Myocyte (in vitro differentiated cells): Measurements from ENCODE around the gene DNAH1. TPM values are rescaled to one million over a fixed set of nuclear protein-coding genes. Genes with fewer than 3 reads are reported as not detected.

Source experiments
- DNase-seq: peaks from one replicate; pipeline ENCODE4 v3.0.0-alpha.2; 2012; ENCODE audit warnings: low read depth
- total RNA-seq: library from RNA; depleted of rRNA; stranded (reverse); fragments of >200 nt; gene quantifications from 2 replicates; pipeline ENCODE4 v1.2.3, GENCODE V29; 2014

DNAH1 gene
- total RNA-seq, 1 donor from 2014 or later = 1.9 TPM

DNA sequence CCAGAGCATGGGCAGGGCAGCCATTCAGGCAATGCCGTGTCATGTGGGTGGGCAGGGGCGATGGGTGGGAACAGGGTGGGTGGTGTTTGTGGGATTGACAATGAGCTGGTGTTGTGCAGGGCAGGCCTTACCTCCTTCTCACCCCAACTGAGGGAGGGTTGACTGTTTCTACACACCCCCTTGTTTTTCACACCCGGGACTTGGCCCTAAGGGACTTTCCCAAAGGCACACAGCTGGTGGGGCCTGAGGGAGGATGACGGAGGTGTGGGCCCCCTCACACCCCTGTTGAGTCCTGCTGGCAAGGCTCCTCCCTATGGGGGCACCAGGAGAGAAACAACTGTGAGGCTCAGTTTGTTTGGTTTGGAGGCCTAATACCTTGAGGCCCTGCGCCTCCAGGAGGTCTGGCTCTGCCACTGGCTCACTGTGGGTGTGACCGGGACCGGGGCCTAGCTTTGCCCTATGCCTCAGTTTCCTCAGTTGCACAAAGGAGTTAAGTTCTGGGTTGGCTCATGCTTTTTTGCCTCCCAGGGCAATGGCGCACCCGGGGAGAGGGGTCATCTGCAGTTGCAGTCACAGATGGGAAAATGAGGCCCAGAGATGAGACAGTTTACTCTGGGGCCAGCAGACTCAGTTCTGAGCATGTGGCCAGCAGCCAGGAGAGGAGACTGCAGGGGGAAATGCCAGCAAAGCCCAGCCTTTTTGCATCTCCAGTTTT lies 5.1 kb upstream of the DNAH1 start:
- no peak for DNase-seq

DNA sequence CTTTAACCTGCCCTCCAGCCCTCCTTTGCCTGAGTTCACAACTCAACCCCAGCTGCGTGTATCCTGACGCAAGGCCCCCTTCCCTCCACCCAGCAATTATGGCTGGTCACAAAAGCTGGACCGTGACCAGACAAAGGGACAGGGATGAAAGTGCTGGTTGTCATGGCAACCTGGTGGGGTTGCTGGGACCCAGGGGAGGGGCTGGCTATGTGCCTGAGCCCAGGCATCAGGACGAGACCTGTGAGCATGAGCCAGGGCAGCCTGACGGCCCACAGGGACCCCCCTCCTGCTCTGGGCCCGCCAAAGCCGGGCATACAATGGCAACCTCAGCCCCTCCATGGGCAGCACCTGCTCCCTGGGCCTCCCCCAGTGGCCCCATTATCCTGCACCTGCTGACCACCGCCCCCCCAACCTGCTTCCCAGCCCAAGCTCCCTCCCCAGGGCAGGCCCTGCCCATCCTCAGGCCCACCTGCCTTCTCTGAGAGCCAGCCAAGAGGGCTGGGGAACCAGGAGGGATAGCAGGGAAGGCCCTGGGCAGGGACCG lies 4.5 kb upstream of the DNAH1 start:
- DNase-seq = no peak

DNA sequence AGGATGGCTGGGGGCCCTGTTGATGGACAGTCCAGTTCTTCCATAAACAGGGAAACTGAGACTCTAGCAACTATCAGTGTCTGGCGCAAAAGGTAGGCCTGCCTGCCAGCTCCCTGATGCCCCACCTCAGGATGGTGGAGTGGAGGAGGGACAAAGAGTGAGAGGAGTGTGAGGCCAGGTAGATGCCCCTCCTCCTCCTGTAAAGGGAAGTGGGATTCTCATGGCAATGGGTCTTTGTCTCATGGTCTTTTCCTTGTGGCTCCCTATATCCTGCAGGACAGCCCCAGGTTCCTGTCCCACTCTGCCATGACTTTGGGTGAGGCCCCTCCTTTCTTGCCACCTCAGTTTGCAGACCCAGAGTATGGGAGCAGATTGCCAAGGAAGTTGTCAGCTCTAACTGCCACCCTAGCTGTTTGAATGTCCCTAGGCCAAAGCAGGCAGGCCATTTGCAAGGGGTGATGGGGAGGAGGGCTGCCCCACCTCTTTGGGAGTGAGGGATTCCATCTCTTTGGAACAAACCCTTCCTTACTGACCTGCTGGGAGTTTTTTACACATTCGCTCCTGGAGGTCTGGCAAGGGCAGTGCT lies 2.8 kb upstream of the DNAH1 start:
- no peak for DNase-seq

DNA sequence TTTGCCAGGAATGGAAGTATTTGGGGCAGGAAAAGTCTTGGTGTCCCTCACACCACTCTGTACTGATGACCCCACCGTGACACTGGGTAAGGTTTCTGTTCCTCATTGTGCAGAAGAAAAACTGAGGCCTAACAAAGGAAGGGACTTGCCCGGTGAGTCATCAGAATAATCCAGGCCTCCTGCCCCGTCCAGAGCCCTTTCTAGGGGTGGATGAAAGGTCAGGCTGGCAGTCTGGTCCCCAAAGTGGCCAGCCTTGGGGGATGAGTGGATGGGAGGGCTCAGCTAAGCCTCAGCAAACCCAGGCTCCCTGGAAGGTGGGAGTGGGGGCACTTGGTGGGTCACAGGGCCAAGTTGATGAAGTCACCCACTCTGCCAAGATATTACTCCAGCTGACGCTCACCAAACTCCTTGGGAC lies 2.3 kb upstream of the DNAH1 start:
- DNase-seq = peak; percentile 52

DNA sequence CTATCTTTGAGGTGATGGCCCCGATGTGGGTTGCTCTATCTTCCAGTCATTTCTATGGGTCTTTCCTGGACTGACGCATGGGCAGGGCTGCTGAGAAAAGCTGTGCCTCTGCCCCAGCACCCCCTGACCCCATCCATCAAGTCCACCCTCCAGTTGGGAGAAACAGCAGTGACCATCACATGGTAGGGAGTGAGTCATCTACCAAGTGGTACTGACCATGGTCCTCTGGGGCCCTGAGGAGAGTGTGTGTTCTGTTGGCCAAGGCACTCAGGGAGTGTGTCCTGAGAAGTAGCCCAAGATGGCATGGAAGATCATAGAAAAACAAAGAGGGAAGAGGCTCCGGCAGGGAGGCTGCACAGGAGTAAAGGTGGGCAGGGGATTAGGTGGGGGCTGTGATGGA lies 1.6 kb upstream of the DNAH1 start:
- peak; percentile 67 for DNase-seq

DNA sequence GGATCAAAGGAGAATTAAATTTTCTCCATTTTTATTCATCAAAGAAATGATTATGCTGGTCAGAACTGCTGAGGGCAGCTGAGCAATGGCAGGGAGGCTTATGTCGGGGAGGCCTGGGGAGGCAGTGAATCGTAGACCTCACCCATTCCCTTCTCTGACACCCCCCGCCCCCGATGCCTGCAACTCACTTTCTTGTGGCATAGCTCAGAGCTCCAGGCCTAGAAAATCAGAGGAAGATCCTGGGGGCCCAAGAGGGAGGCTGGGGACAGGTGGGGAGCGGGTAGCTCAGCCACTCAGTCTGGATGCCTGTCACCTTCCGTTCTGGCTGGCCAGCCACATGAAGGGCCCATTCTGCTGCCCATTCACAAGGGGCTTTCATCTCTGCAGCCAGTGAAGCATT lies 1.1 kb upstream of the DNAH1 start:
- no peak for DNase-seq

DNA sequence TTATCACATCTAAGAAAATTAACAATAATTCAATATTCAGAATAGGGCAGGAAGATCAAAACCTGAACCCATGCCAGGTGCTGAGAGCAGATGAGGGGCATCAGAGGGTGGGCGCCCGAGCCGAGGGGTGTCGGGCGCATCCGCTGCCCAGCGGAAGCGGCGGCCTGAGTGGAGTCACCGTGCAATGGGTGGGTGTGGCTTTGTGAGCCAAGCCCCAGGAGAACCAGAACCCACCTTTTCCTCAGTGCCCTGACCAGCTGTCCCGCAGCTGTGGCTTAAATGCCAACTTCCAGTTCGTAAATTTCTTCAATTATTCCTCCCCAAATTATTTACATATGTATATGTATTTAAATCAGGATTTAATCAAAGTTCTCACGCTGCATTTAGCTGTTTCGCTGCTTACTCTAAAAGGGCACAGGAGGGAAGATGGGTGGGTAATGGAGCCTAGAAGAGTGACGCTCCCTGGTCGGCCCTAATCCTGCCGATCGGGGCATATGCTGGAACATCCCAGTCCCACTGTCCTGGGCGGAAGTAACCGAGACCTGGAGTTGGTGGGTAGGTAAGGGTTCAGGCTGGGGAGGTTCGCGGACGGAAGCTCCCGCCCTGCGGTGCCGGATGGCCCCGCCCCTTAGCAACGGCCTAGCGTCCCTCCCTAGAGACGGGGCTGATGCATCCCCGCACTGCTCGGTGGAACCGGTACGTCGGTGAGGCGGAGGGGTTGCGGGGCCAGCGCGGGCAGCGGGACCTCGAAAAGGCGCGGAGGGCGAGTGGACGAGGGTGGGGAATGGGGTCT lies 1.3 kb downstream of the DNAH1 start:
- no peak for DNase-seq

DNA sequence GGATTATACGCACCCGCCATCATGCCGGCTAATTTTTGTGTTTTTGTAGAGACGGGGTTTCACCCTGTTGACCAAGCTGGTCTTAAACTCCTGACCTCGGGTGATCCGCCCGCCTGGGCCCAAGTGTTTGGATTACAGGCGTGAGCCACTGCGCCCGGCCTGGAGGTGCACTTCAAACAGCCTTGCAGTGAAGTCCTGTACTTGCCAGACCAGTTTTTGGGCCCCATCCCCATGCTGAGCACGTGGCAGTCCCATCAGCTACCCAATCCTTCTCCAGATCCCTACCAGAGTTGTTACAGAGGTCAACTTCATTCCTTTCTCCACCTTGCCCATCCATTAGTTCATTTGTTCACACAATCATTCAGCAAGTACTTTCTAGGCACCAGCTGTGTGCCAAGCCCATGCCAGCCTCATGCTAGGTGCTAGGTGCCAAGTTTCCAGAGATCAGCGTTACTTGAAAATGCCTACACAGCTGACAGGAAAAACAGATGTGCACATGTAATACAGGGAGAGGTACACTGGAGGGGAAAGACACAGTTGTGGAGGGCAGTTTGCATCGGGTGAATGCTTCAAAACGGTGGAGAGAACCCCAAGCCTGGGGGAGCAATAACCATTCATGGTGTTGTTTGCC lies 2.2 kb downstream of the DNAH1 start:
- DNase-seq = no peak

DNA sequence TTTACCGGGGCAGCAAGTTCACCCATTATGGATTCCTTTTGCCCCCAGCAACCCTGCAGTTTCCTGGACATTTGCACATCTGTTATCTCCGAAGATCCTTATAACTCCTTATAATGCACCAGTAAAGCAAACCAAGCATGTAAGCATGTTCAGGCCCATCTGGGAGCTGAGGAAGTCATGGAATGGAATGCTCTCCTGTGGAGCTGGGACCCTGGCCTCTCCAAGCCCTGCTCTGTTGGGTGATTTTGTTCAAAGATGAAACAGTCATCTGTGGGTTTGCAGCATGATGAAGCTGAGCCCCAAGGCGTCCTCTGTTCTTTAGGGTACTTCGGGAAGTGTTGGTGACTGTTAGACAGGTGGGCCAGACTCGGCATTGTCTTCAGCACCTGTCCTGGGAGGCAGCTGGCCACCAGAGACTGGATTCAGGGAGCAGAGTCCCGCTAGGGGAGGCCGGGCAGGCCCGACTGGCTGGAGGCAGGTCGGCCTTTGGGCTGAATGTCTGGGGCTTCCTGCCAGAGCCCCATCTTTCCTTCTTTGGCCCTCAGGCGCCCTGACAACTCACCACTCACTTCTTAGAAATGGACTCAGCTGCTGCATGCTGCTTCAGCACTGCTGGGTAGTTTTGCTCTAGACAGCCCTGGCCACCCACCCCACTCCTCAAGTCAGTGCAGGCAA lies 3.9 kb downstream of the DNAH1 start:
- DNase-seq = no peak

DNA sequence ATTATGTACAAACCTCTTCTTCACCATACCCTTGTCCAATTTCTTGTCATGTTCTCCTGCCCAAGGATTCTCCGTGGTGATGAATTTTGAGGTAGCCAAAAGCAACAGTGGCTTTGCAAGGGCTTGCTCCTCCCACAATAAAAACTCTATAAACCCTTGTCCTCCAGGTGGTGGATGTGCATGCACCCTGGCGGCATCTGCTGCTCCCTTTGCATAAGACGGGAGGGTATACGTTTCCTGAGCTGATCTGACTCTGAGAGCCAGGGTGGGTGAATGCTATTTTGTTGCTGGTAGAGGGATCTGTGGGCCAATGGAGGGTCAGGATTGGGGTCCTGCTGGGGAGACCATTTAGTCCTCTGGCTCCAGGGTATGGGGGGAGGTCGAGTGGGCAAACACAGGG lies 5.4 kb downstream of the DNAH1 start:
- no peak for DNase-seq

DNA sequence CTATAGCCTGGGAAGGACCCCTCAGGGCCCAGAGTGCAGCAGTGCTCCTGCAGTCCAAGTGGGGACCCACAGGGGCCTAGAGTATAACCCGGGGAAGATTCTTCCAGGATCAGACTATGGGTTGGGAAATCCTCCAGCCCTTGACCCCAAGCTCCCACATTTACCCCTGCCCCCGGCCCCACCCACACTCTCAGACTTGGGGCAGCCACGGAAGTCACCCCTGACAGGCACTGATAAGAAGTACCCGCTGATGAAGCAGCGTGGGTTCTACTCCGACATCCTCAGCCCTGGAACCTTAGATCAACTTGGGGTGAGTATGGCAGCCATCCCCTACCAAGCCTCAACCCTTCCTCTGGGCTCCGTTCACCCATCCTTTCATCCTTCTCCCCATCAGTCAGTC lies 6.3 kb downstream of the DNAH1 start:
- DNase-seq = no peak

DNA sequence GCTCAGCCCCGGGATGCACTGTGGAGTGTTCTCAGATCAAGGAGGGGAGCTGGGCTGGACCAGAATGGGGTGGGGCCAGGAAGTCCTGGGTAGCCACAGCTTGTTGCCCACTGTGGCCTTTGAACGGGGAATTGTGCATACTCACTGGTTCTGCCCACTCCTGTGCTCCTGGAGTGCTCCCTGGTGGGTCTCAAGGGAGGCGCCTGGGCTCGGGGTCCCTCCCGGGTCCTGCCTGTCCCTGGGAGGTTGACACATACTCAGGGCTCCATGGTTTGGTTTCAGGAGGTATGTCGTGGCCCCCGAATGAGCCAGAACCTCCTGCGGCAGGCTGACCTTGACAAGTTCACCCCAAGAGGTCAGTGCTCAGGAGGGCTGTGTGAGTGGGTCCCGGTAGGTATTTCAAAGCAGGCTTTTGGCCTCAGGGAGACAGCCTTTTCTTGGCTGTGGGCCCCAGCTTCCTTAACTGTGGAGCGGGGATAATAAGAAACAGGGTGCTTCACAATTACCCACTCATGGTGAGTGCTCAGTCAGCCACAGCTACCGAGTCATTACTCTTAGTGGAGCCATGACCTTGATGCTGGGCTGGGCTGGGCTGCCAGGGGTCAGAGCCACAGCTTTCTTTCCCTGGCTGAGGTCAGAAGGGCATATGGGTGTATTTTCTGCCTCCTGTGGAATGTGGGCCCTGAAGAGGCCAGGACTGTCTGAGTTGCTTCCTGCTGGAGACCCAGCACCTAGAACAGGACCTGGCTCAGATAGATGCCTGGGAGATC lies 7.6 kb downstream of the DNAH1 start:
- no peak for DNase-seq

DNA sequence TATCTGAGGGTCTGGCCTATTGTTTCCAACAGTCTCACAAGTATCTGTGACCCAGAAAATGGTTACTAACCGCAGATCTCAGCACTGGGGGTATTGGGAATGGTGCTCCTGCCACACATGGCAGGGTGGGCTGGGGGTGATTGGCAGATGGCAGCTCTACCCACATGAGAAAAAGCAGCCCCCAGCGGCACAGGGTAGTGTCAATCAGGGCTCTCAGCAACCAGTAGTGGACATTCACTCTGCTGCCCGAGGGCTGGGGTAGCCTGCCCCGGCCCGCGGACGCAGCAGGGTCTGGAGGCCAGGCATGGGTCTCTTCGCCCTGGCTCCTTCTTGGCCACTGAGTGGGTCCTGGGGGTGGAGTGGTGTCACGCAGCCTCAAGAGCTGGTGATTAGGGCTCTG lies 8.6 kb downstream of the DNAH1 start:
- no peak for DNase-seq

DNA sequence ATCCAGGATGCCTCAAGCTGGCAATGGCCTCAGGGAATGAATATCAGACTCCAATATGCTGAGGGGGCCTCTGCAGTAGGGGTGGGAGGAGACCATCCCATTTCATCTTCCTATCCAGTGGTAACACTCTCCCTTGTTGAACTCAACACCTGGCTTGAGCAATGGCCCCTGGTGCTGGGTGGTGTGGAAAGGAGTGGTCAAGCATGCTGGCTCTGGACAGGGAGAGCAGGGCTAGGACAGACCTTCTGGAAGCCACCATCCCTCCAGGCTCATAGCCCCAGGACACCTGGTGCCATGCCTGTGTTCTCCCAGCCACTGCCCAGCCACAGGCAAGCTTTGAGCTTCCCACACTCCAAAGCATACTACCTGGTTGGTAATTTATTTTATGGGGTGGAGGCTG lies 9.6 kb downstream of the DNAH1 start:
- no peak for DNase-seq

DNA sequence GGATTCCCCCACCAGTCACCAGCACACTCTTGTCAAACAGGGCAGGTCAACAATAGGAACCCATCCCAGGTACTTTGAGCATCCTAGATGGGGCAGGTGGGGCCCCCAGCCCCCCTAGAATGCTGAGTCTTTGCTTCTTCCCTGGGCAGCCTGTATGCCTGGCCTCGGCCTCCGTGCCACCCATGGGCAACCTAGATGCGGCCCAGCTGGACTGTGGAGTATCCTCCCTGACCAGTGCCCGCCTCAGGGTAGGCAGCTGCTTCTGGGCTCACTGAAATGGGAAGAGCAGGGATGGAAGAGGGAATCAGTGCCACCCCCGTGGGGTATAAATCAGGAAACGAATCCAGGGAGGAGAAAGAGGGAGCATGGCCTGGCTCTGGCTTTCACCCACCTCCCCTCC lies 10.9 kb downstream of the DNAH1 start:
- DNase-seq = no peak

DNA sequence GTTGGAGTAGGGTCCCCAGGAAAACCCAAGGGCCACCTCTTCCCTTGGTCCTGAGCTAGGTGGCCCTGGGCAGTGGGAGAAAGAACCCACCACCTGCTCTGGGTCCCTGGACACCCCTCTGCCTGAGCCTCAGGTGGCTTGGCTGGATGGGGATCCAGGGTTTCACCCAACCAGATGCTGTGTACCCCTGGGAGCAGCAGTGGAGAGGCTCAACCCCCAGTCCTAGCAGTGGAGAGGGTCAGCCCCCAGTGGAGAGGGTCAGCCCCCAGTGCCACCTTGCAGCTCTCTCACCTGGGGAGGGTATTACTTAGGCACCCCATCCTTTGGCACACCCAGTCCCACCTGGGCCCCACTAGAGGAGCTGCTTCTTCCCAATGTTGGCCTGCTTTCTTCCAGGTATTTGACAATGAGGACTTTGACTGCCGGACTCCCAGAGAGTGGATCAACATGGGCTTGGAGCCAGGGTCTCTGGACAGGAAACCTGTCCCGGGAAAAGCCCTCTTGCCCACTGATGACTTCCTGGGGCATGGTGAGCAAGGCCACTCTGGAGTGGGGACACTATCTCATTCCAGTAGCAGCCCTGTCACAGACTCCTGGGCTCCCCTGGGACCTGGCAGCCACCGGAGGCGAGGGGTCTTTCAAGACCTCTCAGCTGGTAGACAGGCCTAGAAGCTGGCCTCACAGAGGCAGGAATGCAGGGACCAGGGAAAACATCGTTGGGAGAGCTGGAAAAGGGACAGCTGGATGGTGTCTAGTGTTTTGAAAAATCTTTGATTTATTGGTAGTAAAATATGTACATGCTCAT lies 11.6 kb downstream of the DNAH1 start:
- DNase-seq = no peak

DNA sequence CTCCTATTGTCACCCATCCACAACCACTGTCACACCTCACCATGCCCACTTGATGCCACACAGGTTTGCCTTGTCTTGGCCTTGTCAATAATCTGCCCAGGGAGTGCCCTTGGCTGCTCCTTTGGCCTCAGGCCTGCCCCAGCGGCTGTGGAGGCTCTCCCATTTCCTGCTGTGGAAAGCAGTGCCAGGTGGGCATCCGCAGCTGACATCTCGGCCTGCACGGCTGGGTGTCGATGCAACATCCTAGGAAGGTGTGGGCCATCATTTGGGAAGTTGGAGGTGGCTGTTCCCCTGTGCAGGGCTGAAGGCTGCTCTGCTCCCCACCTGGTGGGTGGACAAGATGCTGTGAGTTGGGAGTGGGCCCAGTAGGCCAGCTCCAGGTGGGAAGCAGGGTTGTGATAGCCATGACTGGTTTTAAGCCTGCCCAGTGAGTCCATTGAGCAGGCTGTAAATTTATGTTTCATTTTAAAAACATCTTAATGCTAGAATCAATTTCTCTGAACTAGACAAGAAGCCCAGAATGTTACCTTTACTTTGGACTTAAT lies 12.5 kb downstream of the DNAH1 start:
- no peak for DNase-seq

DNA sequence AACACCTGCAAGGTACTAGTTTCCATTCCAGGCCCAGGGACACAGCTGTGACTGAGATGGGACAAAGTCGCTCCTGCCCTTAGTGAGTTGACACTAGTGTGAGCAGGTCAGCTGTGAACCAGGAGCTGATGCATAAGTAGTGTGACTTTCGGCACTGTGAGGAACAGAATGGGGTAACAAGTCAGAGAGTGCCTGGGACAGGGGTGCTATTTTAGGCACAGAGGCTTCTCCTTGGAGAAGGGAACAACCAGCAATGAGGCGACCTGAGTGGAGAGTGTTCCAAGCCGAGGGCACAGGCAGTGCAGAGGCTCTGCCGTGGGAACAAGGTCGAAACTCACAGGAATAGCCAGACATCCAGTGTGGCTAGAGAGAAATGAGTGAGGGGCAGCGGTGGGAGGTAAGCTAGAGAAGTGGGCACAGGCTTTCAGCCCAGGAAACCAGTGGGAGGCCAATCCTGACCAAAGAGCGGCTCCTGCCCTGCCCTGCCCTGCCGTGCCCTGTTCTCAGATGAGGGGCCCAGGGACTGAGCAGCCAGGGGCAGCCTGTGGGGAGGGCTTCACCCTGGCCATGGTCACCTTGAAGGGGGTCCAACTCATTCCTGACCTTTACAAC lies 14.2 kb downstream of the DNAH1 start:
- DNase-seq = no peak

DNA sequence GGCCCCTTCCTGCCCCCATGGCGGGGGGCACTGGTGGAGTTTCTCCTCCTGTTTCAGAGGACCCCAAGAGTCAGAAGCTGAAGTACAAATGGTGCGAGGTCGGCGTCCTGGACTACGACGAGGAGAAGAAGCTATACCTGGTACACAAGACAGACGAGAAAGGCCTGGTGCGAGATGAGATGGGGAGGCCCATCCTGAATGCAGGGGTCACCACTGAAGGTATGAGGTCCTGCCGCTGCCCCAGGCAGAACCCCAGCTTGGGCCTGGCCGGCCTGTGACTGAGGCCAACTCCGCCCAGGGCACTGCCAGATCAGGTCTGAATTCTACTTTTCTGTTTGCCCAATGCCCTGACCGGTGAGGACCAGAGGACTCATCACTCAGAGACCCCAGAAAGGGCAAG lies 15.0 kb downstream of the DNAH1 start:
- DNase-seq = no peak
